ENCODE measurements around the gene EEIG1. TPM values are rescaled to one million over a fixed set of nuclear protein-coding genes. Genes with fewer than 3 reads are reported as not detected.

The EEIG1 gene
- total RNA-seq, 1 donor from 2014 or later, result 44.7 TPM

GRCh38 chr9:127976498-127976897 lies 4.3 kb downstream of the EEIG1 start:
- Histone ChIP-seq H3K36me3 (no peaks in the 10 kb centered on the region), H3K4me3 (peak overlapping the region; percentile 81), H3K27ac (peak overlapping the region; percentile 81), H3K4me1 (peaks cover 81% of the 10 kb centered on the region), H3K9me3 (no peaks in the 10 kb centered on the region), H3K27me3 (no peaks in the 10 kb centered on the region)
- intact Hi-C loops (cut with DNase I), result no loop called here
- no peak for TF ChIP-seq CTCF (IDR thresholded peaks at IDR 0.05)
- peak; percentile 36 for ATAC-seq
- DNase-seq, result peak; percentile 85

GRCh38 chr9:127975376-127976315 lies 5.1 kb downstream of the EEIG1 start:
- H3K27me3 ChIP-seq, result no peaks in the 10 kb centered on the region
- no peak for TF ChIP-seq CTCF (IDR thresholded peaks at IDR 0.05)
- ATAC-seq (no peak), DNase-seq (no peak)
- peak overlapping the region; percentile 81 for H3K4me3 ChIP-seq
- no peaks in the 10 kb centered on the region for H3K9me3 ChIP-seq
- peak overlapping the region; percentile 81 for H3K27ac ChIP-seq
- intact Hi-C loops (cut with DNase I), result no loop called here
- H3K36me3 ChIP-seq, result no peaks in the 10 kb centered on the region
- peaks cover 78% of the 10 kb centered on the region for H3K4me1 ChIP-seq

- TF ChIP-seq CTCF (IDR thresholded peaks at IDR 0.05), result no peak
- H3K9me3 ChIP-seq, result no peaks in the 10 kb centered on the region
- H3K4me3 ChIP-seq, result no peak overlapping the region
- intact Hi-C loops (cut with DNase I), result no loop called here
- DNase-seq (no peak), ATAC-seq (peak; percentile 21)
- peak overlapping the region; percentile 17 for H3K27ac ChIP-seq
- no peaks in the 10 kb centered on the region for H3K36me3 ChIP-seq
- H3K4me1 ChIP-seq, result peaks cover 84% of the 10 kb centered on the region
- no peaks in the 10 kb centered on the region for H3K27me3 ChIP-seq
Measured at GRCh38 chr9:127974769-127975261, 6.0 kb downstream of the EEIG1 start.

- no peaks in the 10 kb centered on the region for H3K9me3 ChIP-seq
- H3K36me3 ChIP-seq, result no peaks in the 10 kb centered on the region
- intact Hi-C loops (cut with DNase I), result no loop called here
- no peak for TF ChIP-seq CTCF (IDR thresholded peaks at IDR 0.05)
- DNase-seq (no peak), ATAC-seq (no peak)
- no peaks in the 10 kb centered on the region for H3K27me3 ChIP-seq
- H3K4me3 ChIP-seq, result no peak overlapping the region
- peaks cover 84% of the 10 kb centered on the region for H3K4me1 ChIP-seq
- peak overlapping the region; percentile 8 for H3K27ac ChIP-seq
Measured at GRCh38 chr9:127974001-127974768, 6.6 kb downstream of the EEIG1 start.

GRCh38 chr9:127973169-127974000 lies 7.4 kb downstream of the EEIG1 start:
- H3K36me3 ChIP-seq, result no peaks in the 10 kb centered on the region
- ATAC-seq (no peak), DNase-seq (no peak)
- H3K27ac ChIP-seq, result peak overlapping the region; percentile 8
- no peak for TF ChIP-seq CTCF (IDR thresholded peaks at IDR 0.05)
- peaks cover 83% of the 10 kb centered on the region for H3K4me1 ChIP-seq
- H3K27me3 ChIP-seq, result no peaks in the 10 kb centered on the region
- intact Hi-C loops (cut with DNase I), result no loop called here
- no peaks in the 10 kb centered on the region for H3K9me3 ChIP-seq
- H3K4me3 ChIP-seq, result no peak overlapping the region
